H1 (cell line): ENCODE measurements around the gene GULP1. TPM values are rescaled to one million over a fixed set of nuclear protein-coding genes. Genes with fewer than 3 reads are reported as not detected.

Experiments used
- ASH2L ChIP-seq: fragments of 200-600, 300-600 bp; sonication (generic); IDR thresholded peaks from one replicate; pipeline ENCODE4 v1.7.1; 2017; ENCODE audit warnings: low read length
- CBX8 ChIP-seq: fragments of 300-800, 300-1000 bp; sonication (generic); IDR thresholded peaks from 2 replicates; pipeline ENCODE4 v1.7.1; 2016; ENCODE audit warnings: low read depth, low read length, borderline replicate concordance
- KDM4A ChIP-seq: IDR thresholded peaks from one replicate; pipeline ENCODE4 v1.7.1; 2012; ENCODE audit warnings: low read depth, mild to moderate bottlenecking, moderate library complexity, low read length, inconsistent platforms; ENCODE audit not compliant: severe bottlenecking
- SIX5 ChIP-seq: IDR thresholded peaks from 2 replicates; pipeline ENCODE4 v1.6.1; 2011; ENCODE audit warnings: mild to moderate bottlenecking, low read depth, low read length
- TEAD4 ChIP-seq: IDR thresholded peaks from 2 replicates; pipeline ENCODE4 v1.6.1; 2012; ENCODE audit warnings: low read depth, low read length, inconsistent platforms, mixed read lengths
- polyA plus RNA-seq, 7 experiments: library from polyadenylated mRNA; depleted of rRNA in 3 of 7; stranded (reverse) in 5 of 7; unstranded in 2 of 7; fragments of >200 nt in 5 of 7; fragments of 200-250 nt in 2 of 7; gene quantifications; 1 replicate in 5 of 7; 2 replicates in 1 of 7; 4 replicates in 1 of 7; pipeline versions ENCODE4 v1.2.1 to v1.2.3, GENCODE V29; 2011 to 2013; ENCODE audit warnings: missing spikeins in 2 of 7, mixed read lengths in 2 of 7
- total RNA-seq: library from RNA; stranded (reverse); fragmentation: NEBNext Ultra II Directional; extraction: Animal tissue kit (Norgen Biotek cat#: 25700); gene quantifications from 2 replicates; pipeline ENCODE4 v1.2.1, GENCODE V29; 2021
- TF ChIP-seq, protein P1 (sequence below): IDR thresholded peaks from 2 replicates; pipeline ENCODE4 v1.6.1; 2011; ENCODE audit warnings: low read depth, mild to moderate bottlenecking, low read length; ENCODE audit not compliant: insufficient read depth
- TF ChIP-seq, protein P2 (sequence below): fragments of 300-600 bp; sonication (generic); IDR thresholded peaks from 2 replicates; pipeline ENCODE4 v1.7.1; 2012; ENCODE audit warnings: low read length, moderate library complexity, mild to moderate bottlenecking, inconsistent platforms; ENCODE audit not compliant: insufficient replicate concordance

The GULP1 gene
- total and polyA plus RNA-seq, 2 of the 8 experiments (the other 6 are each of a cell fraction or from before 2014, with no cell fraction given), result 69.7 to 139 TPM

GRCh38 chr2:188527581-188527993, 235.9 kb downstream of the GULP1 start (continued):
- TF ChIP-seq, protein P1, sequence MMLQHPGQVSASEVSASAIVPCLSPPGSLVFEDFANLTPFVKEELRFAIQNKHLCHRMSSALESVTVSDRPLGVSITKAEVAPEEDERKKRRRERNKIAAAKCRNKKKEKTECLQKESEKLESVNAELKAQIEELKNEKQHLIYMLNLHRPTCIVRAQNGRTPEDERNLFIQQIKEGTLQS, result no peak
- TF ChIP-seq TEAD4, result no peak
- no peak for TF ChIP-seq CBX8
- TF ChIP-seq SIX5, result no peak
- no peak for TF ChIP-seq KDM4A
- TF ChIP-seq ASH2L, result no peak
- TF ChIP-seq, protein P2, sequence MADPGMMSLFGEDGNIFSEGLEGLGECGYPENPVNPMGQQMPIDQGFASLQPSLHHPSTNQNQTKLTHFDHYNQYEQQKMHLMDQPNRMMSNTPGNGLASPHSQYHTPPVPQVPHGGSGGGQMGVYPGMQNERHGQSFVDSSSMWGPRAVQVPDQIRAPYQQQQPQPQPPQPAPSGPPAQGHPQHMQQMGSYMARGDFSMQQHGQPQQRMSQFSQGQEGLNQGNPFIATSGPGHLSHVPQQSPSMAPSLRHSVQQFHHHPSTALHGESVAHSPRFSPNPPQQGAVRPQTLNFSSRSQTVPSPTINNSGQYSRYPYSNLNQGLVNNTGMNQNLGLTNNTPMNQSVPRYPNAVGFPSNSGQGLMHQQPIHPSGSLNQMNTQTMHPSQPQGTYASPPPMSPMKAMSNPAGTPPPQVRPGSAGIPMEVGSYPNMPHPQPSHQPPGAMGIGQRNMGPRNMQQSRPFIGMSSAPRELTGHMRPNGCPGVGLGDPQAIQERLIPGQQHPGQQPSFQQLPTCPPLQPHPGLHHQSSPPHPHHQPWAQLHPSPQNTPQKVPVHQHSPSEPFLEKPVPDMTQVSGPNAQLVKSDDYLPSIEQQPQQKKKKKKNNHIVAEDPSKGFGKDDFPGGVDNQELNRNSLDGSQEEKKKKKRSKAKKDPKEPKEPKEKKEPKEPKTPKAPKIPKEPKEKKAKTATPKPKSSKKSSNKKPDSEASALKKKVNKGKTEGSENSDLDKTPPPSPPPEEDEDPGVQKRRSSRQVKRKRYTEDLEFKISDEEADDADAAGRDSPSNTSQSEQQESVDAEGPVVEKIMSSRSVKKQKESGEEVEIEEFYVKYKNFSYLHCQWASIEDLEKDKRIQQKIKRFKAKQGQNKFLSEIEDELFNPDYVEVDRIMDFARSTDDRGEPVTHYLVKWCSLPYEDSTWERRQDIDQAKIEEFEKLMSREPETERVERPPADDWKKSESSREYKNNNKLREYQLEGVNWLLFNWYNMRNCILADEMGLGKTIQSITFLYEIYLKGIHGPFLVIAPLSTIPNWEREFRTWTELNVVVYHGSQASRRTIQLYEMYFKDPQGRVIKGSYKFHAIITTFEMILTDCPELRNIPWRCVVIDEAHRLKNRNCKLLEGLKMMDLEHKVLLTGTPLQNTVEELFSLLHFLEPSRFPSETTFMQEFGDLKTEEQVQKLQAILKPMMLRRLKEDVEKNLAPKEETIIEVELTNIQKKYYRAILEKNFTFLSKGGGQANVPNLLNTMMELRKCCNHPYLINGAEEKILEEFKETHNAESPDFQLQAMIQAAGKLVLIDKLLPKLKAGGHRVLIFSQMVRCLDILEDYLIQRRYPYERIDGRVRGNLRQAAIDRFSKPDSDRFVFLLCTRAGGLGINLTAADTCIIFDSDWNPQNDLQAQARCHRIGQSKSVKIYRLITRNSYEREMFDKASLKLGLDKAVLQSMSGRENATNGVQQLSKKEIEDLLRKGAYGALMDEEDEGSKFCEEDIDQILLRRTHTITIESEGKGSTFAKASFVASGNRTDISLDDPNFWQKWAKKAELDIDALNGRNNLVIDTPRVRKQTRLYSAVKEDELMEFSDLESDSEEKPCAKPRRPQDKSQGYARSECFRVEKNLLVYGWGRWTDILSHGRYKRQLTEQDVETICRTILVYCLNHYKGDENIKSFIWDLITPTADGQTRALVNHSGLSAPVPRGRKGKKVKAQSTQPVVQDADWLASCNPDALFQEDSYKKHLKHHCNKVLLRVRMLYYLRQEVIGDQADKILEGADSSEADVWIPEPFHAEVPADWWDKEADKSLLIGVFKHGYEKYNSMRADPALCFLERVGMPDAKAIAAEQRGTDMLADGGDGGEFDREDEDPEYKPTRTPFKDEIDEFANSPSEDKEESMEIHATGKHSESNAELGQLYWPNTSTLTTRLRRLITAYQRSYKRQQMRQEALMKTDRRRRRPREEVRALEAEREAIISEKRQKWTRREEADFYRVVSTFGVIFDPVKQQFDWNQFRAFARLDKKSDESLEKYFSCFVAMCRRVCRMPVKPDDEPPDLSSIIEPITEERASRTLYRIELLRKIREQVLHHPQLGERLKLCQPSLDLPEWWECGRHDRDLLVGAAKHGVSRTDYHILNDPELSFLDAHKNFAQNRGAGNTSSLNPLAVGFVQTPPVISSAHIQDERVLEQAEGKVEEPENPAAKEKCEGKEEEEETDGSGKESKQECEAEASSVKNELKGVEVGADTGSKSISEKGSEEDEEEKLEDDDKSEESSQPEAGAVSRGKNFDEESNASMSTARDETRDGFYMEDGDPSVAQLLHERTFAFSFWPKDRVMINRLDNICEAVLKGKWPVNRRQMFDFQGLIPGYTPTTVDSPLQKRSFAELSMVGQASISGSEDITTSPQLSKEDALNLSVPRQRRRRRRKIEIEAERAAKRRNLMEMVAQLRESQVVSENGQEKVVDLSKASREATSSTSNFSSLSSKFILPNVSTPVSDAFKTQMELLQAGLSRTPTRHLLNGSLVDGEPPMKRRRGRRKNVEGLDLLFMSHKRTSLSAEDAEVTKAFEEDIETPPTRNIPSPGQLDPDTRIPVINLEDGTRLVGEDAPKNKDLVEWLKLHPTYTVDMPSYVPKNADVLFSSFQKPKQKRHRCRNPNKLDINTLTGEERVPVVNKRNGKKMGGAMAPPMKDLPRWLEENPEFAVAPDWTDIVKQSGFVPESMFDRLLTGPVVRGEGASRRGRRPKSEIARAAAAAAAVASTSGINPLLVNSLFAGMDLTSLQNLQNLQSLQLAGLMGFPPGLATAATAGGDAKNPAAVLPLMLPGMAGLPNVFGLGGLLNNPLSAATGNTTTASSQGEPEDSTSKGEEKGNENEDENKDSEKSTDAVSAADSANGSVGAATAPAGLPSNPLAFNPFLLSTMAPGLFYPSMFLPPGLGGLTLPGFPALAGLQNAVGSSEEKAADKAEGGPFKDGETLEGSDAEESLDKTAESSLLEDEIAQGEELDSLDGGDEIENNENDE, result no peak
